Measurements from ENCODE around the gene RPS6KB2. TPM values are rescaled to one million over a fixed set of nuclear protein-coding genes. Genes with fewer than 3 reads are reported as not detected.

Gene RPS6KB2
- total and polyA plus RNA-seq, 2 donors (not counting 1 experiment from before 2014, with no cell fraction given), result 81.8 to 131 TPM

DNA sequence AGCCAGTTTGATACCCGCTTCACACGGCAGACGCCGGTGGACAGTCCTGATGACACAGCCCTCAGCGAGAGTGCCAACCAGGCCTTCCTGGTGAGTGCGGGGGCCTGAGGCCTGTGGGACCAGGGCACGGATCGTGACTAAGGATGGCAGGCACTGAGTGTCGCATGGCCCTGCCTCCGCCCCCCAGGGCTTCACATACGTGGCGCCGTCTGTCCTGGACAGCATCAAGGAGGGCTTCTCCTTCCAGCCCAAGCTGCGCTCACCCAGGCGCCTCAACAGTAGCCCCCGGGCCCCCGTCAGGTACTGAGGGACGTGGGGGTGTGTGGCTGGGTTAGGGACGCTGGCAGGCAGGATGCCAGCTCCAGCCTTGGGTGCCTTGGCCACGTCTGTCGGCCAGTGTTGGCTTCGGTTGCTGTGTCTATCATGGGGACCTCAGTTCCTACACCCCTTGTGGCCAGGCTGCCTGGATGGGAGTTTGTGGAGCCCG is 6.1 kb downstream of the RPS6KB2 start:
- peaks cover 77% of the 10 kb centered on the region for H3K4me1 Mint-ChIP-seq
- DNase-seq (peak; percentile 45), ATAC-seq (ENCODE audit: low read depth) (no peak)
- H3K4me3 Mint-ChIP-seq, result peak overlapping the region; percentile 65
- no peak overlapping the region for H2AFZ ChIP-seq (ENCODE audit: insufficient read depth, low read depth, low read length, poor library complexity, severe bottlenecking)
- peak overlapping the region; percentile 83 for H3K27ac Mint-ChIP-seq
- WGBS (ENCODE audit: insufficient coverage), result 64% methylated on average over 16 of the region's 23 CpGs
- peak overlapping the region; percentile 82 for H3K9ac ChIP-seq (ENCODE audit: low read length)
- no peaks in the 10 kb centered on the region for H3K9me3 Mint-ChIP-seq (ENCODE audit: insufficient read depth)
- ChIA-PET CTCF (interaction anchor here (2.0 to 4.0 kb wide), 2 partner anchors 15 to 35 kb away, joined by 6 to 30 read pairs; partner anchors contain the start of gene TMEM134), POLR2A (interaction anchor here (0.6 to 9.5 kb wide), 10 partner anchors 13 to 79 kb away, joined by 3 to 215 read pairs (median 30); partner anchors contain the start of genes AIP, PITPNM1, PPP1CA and TBC1D10C)
- H3K4me1 ChIP-seq (ENCODE audit: control insufficient read depth in 2 of 2, insufficient read depth in 2 of 2, low read length in 2 of 2), result peaks cover 46 to 79% of the 10 kb centered on the region in 2 donors
- TF ChIP-seq, protein P1, sequence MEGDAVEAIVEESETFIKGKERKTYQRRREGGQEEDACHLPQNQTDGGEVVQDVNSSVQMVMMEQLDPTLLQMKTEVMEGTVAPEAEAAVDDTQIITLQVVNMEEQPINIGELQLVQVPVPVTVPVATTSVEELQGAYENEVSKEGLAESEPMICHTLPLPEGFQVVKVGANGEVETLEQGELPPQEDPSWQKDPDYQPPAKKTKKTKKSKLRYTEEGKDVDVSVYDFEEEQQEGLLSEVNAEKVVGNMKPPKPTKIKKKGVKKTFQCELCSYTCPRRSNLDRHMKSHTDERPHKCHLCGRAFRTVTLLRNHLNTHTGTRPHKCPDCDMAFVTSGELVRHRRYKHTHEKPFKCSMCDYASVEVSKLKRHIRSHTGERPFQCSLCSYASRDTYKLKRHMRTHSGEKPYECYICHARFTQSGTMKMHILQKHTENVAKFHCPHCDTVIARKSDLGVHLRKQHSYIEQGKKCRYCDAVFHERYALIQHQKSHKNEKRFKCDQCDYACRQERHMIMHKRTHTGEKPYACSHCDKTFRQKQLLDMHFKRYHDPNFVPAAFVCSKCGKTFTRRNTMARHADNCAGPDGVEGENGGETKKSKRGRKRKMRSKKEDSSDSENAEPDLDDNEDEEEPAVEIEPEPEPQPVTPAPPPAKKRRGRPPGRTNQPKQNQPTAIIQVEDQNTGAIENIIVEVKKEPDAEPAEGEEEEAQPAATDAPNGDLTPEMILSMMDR (IDR thresholded peaks at IDR 0.05), result no peak
- no peak for TF ChIP-seq EZH2 (IDR thresholded peaks at IDR 0.05; ENCODE audit: borderline replicate concordance, insufficient read depth, low read depth, low read length, poor library complexity, severe bottlenecking)
- no peaks in the 10 kb centered on the region for H3K27me3 Mint-ChIP-seq
- peak overlapping the region in 3 of 5 experiments; percentile 36 to 96 (median 79) for H3K4me3 ChIP-seq (ENCODE audit: control extremely low read depth in 1 of 5, extremely low read depth in 1 of 5, insufficient read depth in 1 of 5, low read depth in 2 of 5, low read length in 4 of 5)
- H4K20me1 ChIP-seq (ENCODE audit: control insufficient read depth, insufficient read depth, low read length, poor library complexity, severe bottlenecking), result peaks cover 93% of the 10 kb centered on the region
- peaks cover 0 to 3% (median 0%) of the 10 kb centered on the region in 3 donors for H3K9me3 ChIP-seq (ENCODE audit: control extremely low read depth in 1 of 3, control insufficient read depth in 2 of 3, insufficient read depth in 1 of 3, low read length in 2 of 3)
- no peaks in the 10 kb centered on the region for H3K27me3 ChIP-seq (replicated peaks in 1 of 4; ENCODE audit: control extremely low read depth in 1 of 4, control insufficient read depth in 3 of 4, insufficient read depth in 4 of 4, low read length in 3 of 4)
- peaks cover 88% of the 10 kb centered on the region for H3K79me2 ChIP-seq (ENCODE audit: control insufficient read depth, insufficient read depth, low read length)
- peak overlapping the region; percentile 99 for H3K4me2 ChIP-seq (replicated peaks; ENCODE audit: low read depth, low read length, poor library complexity, severe bottlenecking)
- H3K27ac ChIP-seq (ENCODE audit: low read length in 2 of 2), result peak overlapping the region; percentile 12 to 88
- peaks cover 0 to 55% of the 10 kb centered on the region in 2 experiments for H3K36me3 ChIP-seq (replicated peaks in 1 of 2; ENCODE audit: control extremely low read depth in 1 of 2, control insufficient read depth in 1 of 2, extremely low read depth in 1 of 2, insufficient read depth in 2 of 2, low read length in 1 of 2)
- intact Hi-C loops (cut with micrococcal nuclease), result no loop called here
